SU-DHL-6 (cell line): ENCODE results near the gene UBE2O.

Experiments used
- EZH2phosphoT487 ChIP-seq: fragments of 200-600 bp; sonication (generic), shearing (Covaris generic); conservative IDR thresholded peaks from 2 replicates; pipeline ENCODE4 v1.6.1; 2018; ENCODE audit warnings: mild to moderate bottlenecking, antibody characterized with exemption, low read length, moderate library complexity, mixed read lengths
- TF ChIP-seq, protein P1 (sequence below): fragments of 200-600 bp; sonication (generic); IDR thresholded peaks from one replicate; pipeline ENCODE4 v1.5.1; 2017; ENCODE audit warnings: antibody characterized with exemption, mild to moderate bottlenecking, low read length, moderate library complexity; ENCODE audit not compliant: insufficient read depth, poor library complexity, severe bottlenecking

DNA sequence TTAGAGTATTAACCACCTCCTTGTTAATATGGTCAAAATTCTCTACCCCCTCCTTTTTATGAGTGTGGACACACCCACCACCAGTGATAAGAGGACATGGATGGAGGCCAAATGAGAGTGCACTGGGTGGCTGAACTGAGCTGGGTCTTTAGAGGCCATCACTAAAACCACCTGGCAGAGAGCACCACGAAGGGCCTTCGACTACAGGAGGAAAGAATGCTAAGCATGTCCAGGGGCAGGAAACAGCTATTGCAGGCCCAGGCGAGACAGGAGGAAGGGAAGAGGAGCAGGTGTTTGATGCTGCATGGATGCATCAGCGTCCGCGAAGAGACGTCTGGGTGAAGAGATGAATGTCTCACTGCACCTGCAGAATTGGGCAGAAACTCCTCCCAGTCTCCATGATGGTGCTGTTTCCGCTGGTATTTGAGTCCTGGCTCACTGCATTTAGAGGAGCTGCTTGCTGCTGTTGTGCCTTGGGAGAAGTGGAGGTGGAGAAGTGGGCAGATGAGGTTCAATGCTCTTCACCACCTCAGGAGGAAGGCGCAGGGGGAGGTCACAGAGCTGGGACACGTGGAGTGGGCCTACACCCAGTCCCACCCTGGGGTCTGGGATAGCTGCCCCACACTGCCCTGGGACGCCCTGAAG, 35.3 kb downstream of the UBE2O start:
- TF ChIP-seq, protein P1, sequence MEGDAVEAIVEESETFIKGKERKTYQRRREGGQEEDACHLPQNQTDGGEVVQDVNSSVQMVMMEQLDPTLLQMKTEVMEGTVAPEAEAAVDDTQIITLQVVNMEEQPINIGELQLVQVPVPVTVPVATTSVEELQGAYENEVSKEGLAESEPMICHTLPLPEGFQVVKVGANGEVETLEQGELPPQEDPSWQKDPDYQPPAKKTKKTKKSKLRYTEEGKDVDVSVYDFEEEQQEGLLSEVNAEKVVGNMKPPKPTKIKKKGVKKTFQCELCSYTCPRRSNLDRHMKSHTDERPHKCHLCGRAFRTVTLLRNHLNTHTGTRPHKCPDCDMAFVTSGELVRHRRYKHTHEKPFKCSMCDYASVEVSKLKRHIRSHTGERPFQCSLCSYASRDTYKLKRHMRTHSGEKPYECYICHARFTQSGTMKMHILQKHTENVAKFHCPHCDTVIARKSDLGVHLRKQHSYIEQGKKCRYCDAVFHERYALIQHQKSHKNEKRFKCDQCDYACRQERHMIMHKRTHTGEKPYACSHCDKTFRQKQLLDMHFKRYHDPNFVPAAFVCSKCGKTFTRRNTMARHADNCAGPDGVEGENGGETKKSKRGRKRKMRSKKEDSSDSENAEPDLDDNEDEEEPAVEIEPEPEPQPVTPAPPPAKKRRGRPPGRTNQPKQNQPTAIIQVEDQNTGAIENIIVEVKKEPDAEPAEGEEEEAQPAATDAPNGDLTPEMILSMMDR, result no peak
- no peak for TF ChIP-seq EZH2phosphoT487
